IMR-90 (cell line): ENCODE data around the gene ARFGEF3. TPM values are rescaled to one million over a fixed set of nuclear protein-coding genes. Genes with fewer than 3 reads are reported as not detected.

ENCODE experiments used
- ATAC-seq: fragments of 200-7000 bp; cut with Tn5 transposase; 2 replicates; pipeline ENCODE4 v1.9.1; 2020; ENCODE audit warnings: low read depth, mild to moderate bottlenecking, moderate library complexity
- BruUV-seq: library from RNA; stranded (reverse); fragments of 400-500 nt; replicated peaks from 2 replicates; lab custom pipeline; 2021; lab: Mats Ljungman, UMichigan
- CTCF ChIA-PET: fragments of 300-600 bp; formaldehyde crosslinking; extraction: SDS; loops from one replicate; lab custom pipeline; 2021; ENCODE audit warnings: antibody characterized with exemption; lab: Yijun Ruan, JAX
- POLR2A ChIA-PET: fragments of 300-600 bp; sonication (Branson Sonifier 250); formaldehyde crosslinking; loops from one replicate; lab custom pipeline; 2022; ENCODE audit warnings: antibody characterized with exemption; ENCODE audit not compliant: unreplicated experiment; lab: Charles Lee
- DNase-seq: peaks from one replicate; pipeline ENCODE4 v3.0.0; 2013
- H2AFZ ChIP-seq: replicated peaks from 2 replicates; pipeline ENCODE3; 2013; ENCODE audit warnings: low read length, mild to moderate bottlenecking; ENCODE audit not compliant: poor library complexity
- H2AK5ac ChIP-seq: 2 replicates; pipeline ENCODE4 v1.6.1; 2013; ENCODE audit warnings: low read depth, low read length, inconsistent platforms
- H2AK9ac ChIP-seq: replicated peaks from 2 replicates; pipeline ENCODE3; 2013; ENCODE audit warnings: mild to moderate bottlenecking, low read depth, low read length, moderate library complexity; ENCODE audit not compliant: poor library complexity
- H2BK120ac ChIP-seq: 2 replicates; pipeline ENCODE4 v1.6.1; 2013; ENCODE audit warnings: low read depth, low read length, inconsistent platforms
- H2BK15ac ChIP-seq: 3 replicates; pipeline ENCODE4 v1.6.1; 2013; ENCODE audit warnings: low read depth, low read length, inconsistent platforms
- H2BK20ac ChIP-seq: 2 replicates; pipeline ENCODE4 v1.6.1; 2013; ENCODE audit warnings: low read depth, mild to moderate bottlenecking, inconsistent platforms, low read length, moderate library complexity
- H2BK5ac ChIP-seq: 2 replicates; pipeline ENCODE4 v1.6.1; 2013; ENCODE audit warnings: mild to moderate bottlenecking, low read depth, low read length, inconsistent platforms; ENCODE audit not compliant: poor library complexity, severe bottlenecking
- H3K14ac ChIP-seq: replicated peaks from 2 replicates; pipeline ENCODE4 v1.6.1; 2013; ENCODE audit warnings: low read depth, low read length, inconsistent platforms
- H3K18ac ChIP-seq: 2 replicates; pipeline ENCODE4 v1.6.1; 2013; ENCODE audit warnings: low read depth, low read length, control low read depth
- H3K23ac ChIP-seq: 2 replicates; pipeline ENCODE4 v1.6.1; 2013; ENCODE audit warnings: low read depth, low read length, inconsistent platforms
- H3K27ac ChIP-seq: 2 replicates; pipeline ENCODE4 v1.5.1; 2013; ENCODE audit warnings: mild to moderate bottlenecking, control low read depth, low read length; ENCODE audit not compliant: insufficient read depth
- H3K27me3 ChIP-seq: 2 replicates; pipeline ENCODE4 v1.6.1; 2013; ENCODE audit warnings: low read length; ENCODE audit not compliant: control insufficient read depth, insufficient read depth
- H3K36me3 ChIP-seq: 2 replicates; pipeline ENCODE4 v1.6.1; 2013; ENCODE audit warnings: low read length, mixed read lengths; ENCODE audit not compliant: control insufficient read depth, insufficient read depth
- H3K4ac ChIP-seq: 2 replicates; pipeline ENCODE4 v1.6.1; 2013; ENCODE audit warnings: low read depth, low read length, inconsistent platforms
- H3K4me1 ChIP-seq: 2 replicates; pipeline ENCODE4 v1.6.1; 2013; ENCODE audit warnings: low read length, mixed read lengths; ENCODE audit not compliant: control insufficient read depth, insufficient read depth
- H3K4me2 ChIP-seq: 2 replicates; pipeline ENCODE4 v1.6.1; 2013; ENCODE audit warnings: low read depth, mild to moderate bottlenecking, control low read depth, low read length, moderate library complexity
- H3K4me3 ChIP-seq: 2 replicates; pipeline ENCODE4 v1.5.1; 2013; ENCODE audit warnings: low read depth, mild to moderate bottlenecking, control low read depth, low read length, moderate library complexity; ENCODE audit not compliant: insufficient read depth
- H3K56ac ChIP-seq: 2 replicates; pipeline ENCODE4 v1.6.1; 2013; ENCODE audit warnings: low read length, inconsistent platforms; ENCODE audit not compliant: insufficient read depth; ENCODE audit errors: extremely low read depth
- H3K79me1 ChIP-seq, 2 experiments: 2 replicates each; pipeline ENCODE4 v1.6.1; 2013; ENCODE audit warnings: low read length in 2 of 2, inconsistent platforms in 1 of 2, low read depth in 1 of 2
- H3K9ac ChIP-seq: 2 replicates; pipeline ENCODE4 v1.6.1; 2013; ENCODE audit warnings: low read depth, low read length, control low read depth
- H3K9me1 ChIP-seq: 2 replicates; pipeline ENCODE4 v1.6.1; 2013; ENCODE audit warnings: low read length, inconsistent platforms; ENCODE audit not compliant: insufficient read depth
- H3K9me3 ChIP-seq: 2 replicates; pipeline ENCODE4 v1.6.1; 2013; ENCODE audit warnings: low read length; ENCODE audit not compliant: control insufficient read depth, insufficient read depth
- H4K20me1 ChIP-seq: 2 replicates; pipeline ENCODE4 v1.6.1; 2013; ENCODE audit warnings: low read length, inconsistent platforms; ENCODE audit not compliant: insufficient read depth
- H4K5ac ChIP-seq: 2 replicates; pipeline ENCODE4 v1.6.1; 2013; ENCODE audit warnings: mild to moderate bottlenecking, low read depth, low read length, control low read depth
- H4K8ac ChIP-seq, 2 experiments: 2 replicates each; pipeline ENCODE4 v1.6.1; 2013; ENCODE audit warnings: low read depth in 2 of 2, low read length in 2 of 2, control low read depth in 1 of 2, inconsistent platforms in 1 of 2
- H4K91ac ChIP-seq: 2 replicates; pipeline ENCODE4 v1.6.1; 2013; ENCODE audit warnings: low read depth, low read length, inconsistent platforms; ENCODE audit not compliant: insufficient read depth
- BHLHE40 ChIP-seq: fragments of 150-350 bp; IDR thresholded peaks from 2 replicates; pipeline ENCODE4 v1.6.1; 2016; ENCODE audit warnings: mild to moderate bottlenecking, low read depth, low read length
- CEBPB ChIP-seq: IDR thresholded peaks from 2 replicates; pipeline ENCODE4 v1.6.1; 2012; ENCODE audit warnings: low read depth, low read length, improper control_type of control experiment
- CTCF ChIP-seq: conservative IDR thresholded peaks from 2 replicates; pipeline ENCODE4 v1.5.1; 2012; ENCODE audit warnings: mild to moderate bottlenecking, low read depth, low read length, improper control_type of control experiment
- ELK1 ChIP-seq: fragments of 150-350 bp; IDR thresholded peaks from 2 replicates; pipeline ENCODE4 v1.6.1; 2016; ENCODE audit warnings: low read depth, mild to moderate bottlenecking, low read length, moderate library complexity, borderline replicate concordance
- MAFK ChIP-seq: IDR thresholded peaks from 2 replicates; pipeline ENCODE4 v1.6.1; 2012; ENCODE audit warnings: low read depth, low read length, improper control_type of control experiment
- MXI1 ChIP-seq: IDR thresholded peaks from 2 replicates; pipeline ENCODE4 v1.6.1; 2012; ENCODE audit warnings: low read depth, mild to moderate bottlenecking, low read length, moderate library complexity, borderline replicate concordance
- NFE2L2 ChIP-seq: fragments of 150-350 bp; IDR thresholded peaks from 2 replicates; pipeline ENCODE4 v1.6.1; 2016; ENCODE audit warnings: low read depth, mild to moderate bottlenecking, low read length
- SMC3 ChIP-seq: fragments of 150-350 bp; IDR thresholded peaks from 2 replicates; pipeline ENCODE4 v1.6.1; 2016; ENCODE audit warnings: low read depth, mild to moderate bottlenecking, antibody characterized with exemption, low read length, moderate library complexity
- USF2 ChIP-seq: fragments of 150-350 bp; IDR thresholded peaks from 2 replicates; pipeline ENCODE4 v1.6.1; 2017; ENCODE audit warnings: mild to moderate bottlenecking, antibody characterized with exemption, low read length, low read depth
- WGBS, 2 experiments: methylation state at CpG; one replicate each; pipeline versions ENCODE4 v1.1.5 to v1.1.7; 2013; ENCODE audit warnings: missing lambda C conversion rate in 2 of 2; ENCODE audit not compliant: insufficient read length in 1 of 2; ENCODE audit errors: extremely low coverage in 2 of 2; 5-methylcytosine and 5-hydroxymethylcytosine counted together
- dilution Hi-C: fragments of 300-500 bp; cut with HindIII; formaldehyde crosslinking; loops from one replicate; pipeline ENCODE4 v1.14.3; 2018; ENCODE audit warnings: low sequenced_read_pairs; ENCODE audit not compliant: unreplicated experiment
- in situ Hi-C: fragments of 300-500 bp; cut with MboI; formaldehyde crosslinking; loops from 3 replicates; pipeline ENCODE4 v1.14.3; 2019; ENCODE audit warnings: low sequenced_read_pairs, inconsistent platforms, mixed read lengths
- intact Hi-C: fragments of 100-400 bp; cut with micrococcal nuclease; formaldehyde crosslinking; loops from 2 replicates; pipeline ENCODE4 v1.10.0; 2022
- polyA plus RNA-seq, 3 experiments: library from polyadenylated mRNA; depleted of rRNA; stranded (reverse); fragments of >200 nt; gene quantifications; 2 replicates each; pipeline ENCODE4 v1.2.3, GENCODE V29; 2012; ENCODE audit warnings: low replicate concordance in 1 of 3
- total RNA-seq: library from RNA; depleted of rRNA; stranded (reverse); fragments of >200 nt; gene quantifications from 2 replicates; pipeline ENCODE4 v1.2.3, GENCODE V29; 2012

ARFGEF3 gene
- total and polyA plus RNA-seq, 2 of the 4 experiments (the other 2 are of a cell fraction): under 0.01 to 0.02 TPM

GRCh38 chr6:138146544-138146943, 15.2 kb upstream of the ARFGEF3 start:
- H3K4me1 ChIP-seq: no peaks in the 10 kb centered on the region
- no peaks in the 10 kb centered on the region for H3K79me1 ChIP-seq
- no peak overlapping the region for H3K9ac ChIP-seq
- DNase-seq (no peak), ATAC-seq (no peak)
- H3K18ac ChIP-seq: no peak overlapping the region
- H4K5ac ChIP-seq: no peak overlapping the region
- H3K4ac ChIP-seq: no peak overlapping the region
- no peak overlapping the region for H3K4me3 ChIP-seq
- H2BK20ac ChIP-seq: no peak overlapping the region
- dilution Hi-C loops: no loop called here
- no peak overlapping the region for H2AFZ ChIP-seq
- in situ Hi-C loops: no loop called here
- H3K23ac ChIP-seq: no peak overlapping the region
- no peak for TF ChIP-seq MAFK
- TF ChIP-seq ELK1: no peak
- TF ChIP-seq MXI1: no peak
- TF ChIP-seq USF2: no peak
- TF ChIP-seq SMC3: no peak
- no peak for TF ChIP-seq NFE2L2
- TF ChIP-seq CEBPB: no peak
- TF ChIP-seq BHLHE40: no peak
- no peak for TF ChIP-seq CTCF
- no peak overlapping the region for H2BK120ac ChIP-seq
- no peaks in the 10 kb centered on the region for H3K9me1 ChIP-seq
- H4K91ac ChIP-seq: no peak overlapping the region
- no peak overlapping the region for H3K14ac ChIP-seq
- no peak overlapping the region for H3K4me2 ChIP-seq
- no peaks in the 10 kb centered on the region for H4K20me1 ChIP-seq
- no peak overlapping the region for H2BK5ac ChIP-seq
- H3K27me3 ChIP-seq: peaks cover 9% of the 10 kb centered on the region
- H3K56ac ChIP-seq: no peak overlapping the region
- no peak overlapping the region for H2AK5ac ChIP-seq
- CTCF ChIA-PET: no interaction called here
- intact Hi-C loops: no loop called here
- BruUV-seq: no TSS peak
- H2AK9ac ChIP-seq: no peak overlapping the region
- no peaks in the 10 kb centered on the region for H3K9me3 ChIP-seq
- H2BK15ac ChIP-seq: no peak overlapping the region
- no CpG with 5 or more reads among the region's 5 CpGs for WGBS, 2 experiments
- no peaks in the 10 kb centered on the region for H3K36me3 ChIP-seq
- POLR2A ChIA-PET: no interaction called here
- no peak overlapping the region for H3K27ac ChIP-seq
- H4K8ac ChIP-seq: no peak overlapping the region
